ENCODE measurements around the gene ADGRD1.

GRCh38 chr12:130936561-130936960 is 17.1 kb upstream of the ADGRD1 start:
- TF ChIP-seq, protein P1, sequence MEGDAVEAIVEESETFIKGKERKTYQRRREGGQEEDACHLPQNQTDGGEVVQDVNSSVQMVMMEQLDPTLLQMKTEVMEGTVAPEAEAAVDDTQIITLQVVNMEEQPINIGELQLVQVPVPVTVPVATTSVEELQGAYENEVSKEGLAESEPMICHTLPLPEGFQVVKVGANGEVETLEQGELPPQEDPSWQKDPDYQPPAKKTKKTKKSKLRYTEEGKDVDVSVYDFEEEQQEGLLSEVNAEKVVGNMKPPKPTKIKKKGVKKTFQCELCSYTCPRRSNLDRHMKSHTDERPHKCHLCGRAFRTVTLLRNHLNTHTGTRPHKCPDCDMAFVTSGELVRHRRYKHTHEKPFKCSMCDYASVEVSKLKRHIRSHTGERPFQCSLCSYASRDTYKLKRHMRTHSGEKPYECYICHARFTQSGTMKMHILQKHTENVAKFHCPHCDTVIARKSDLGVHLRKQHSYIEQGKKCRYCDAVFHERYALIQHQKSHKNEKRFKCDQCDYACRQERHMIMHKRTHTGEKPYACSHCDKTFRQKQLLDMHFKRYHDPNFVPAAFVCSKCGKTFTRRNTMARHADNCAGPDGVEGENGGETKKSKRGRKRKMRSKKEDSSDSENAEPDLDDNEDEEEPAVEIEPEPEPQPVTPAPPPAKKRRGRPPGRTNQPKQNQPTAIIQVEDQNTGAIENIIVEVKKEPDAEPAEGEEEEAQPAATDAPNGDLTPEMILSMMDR (IDR thresholded peaks at IDR 0.05; ENCODE audit: low read depth, low read length) = no peak
- no peak for TF ChIP-seq MYC (IDR thresholded peaks at IDR 0.05; ENCODE audit: low read depth, low read length)
- no peak for TF ChIP-seq POLR2A (IDR thresholded peaks at IDR 0.05; ENCODE audit: extremely low read depth, insufficient read length)
- TF ChIP-seq, protein P2, sequence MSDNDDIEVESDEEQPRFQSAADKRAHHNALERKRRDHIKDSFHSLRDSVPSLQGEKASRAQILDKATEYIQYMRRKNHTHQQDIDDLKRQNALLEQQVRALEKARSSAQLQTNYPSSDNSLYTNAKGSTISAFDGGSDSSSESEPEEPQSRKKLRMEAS (IDR thresholded peaks at IDR 0.05; ENCODE audit: low read depth, low read length) = no peak

Measured in NB4 (cell line).